Hematopoietic multipotent progenitor cell treated with erythropoietin and hydrocortisone succinate and interleukin-3 and kit ligand, for 6 days (in vitro differentiated cells): Measurements from ENCODE around the gene LLPH.

Experiments used
- DNase-seq: peaks from one replicate; pipeline ENCODE4 v3.0.0-alpha.2; 2015

The LLPH gene

GRCh38 chr12:66141299-66141698, 10.7 kb upstream of the LLPH start:
- no peak for DNase-seq

GRCh38 chr12:66140731-66141130, 10.2 kb upstream of the LLPH start:
- DNase-seq: peak; percentile 52

GRCh38 chr12:66139328-66139727, 8.8 kb upstream of the LLPH start:
- DNase-seq: no peak

GRCh38 chr12:66137937-66138336, 7.4 kb upstream of the LLPH start:
- no peak for DNase-seq

GRCh38 chr12:66132408-66132807, 1.9 kb upstream of the LLPH start:
- no peak for DNase-seq

GRCh38 chr12:66131067-66131688, 628 bp upstream of the LLPH start:
- DNase-seq: no peak

- peak; percentile 20 for DNase-seq
Observed at GRCh38 chr12:66129934-66130266, 650 bp downstream of the LLPH start.

- DNase-seq: peak; percentile 61
Observed at GRCh38 chr12:66127650-66128049, 2.9 kb downstream of the LLPH start.

- DNase-seq: no peak
Observed at GRCh38 chr12:66120477-66120876, 10.1 kb downstream of the LLPH start.

GRCh38 chr12:66119870-66120241, 10.7 kb downstream of the LLPH start:
- DNase-seq: peak; percentile 61

- DNase-seq: peak; percentile 45
Observed at GRCh38 chr12:66119229-66119869, 11.2 kb downstream of the LLPH start.

- no peak for DNase-seq
Observed at GRCh38 chr12:66118240-66118891, 12.2 kb downstream of the LLPH start.

- DNase-seq: no peak
Observed at GRCh38 chr12:66117242-66117641, 13.3 kb downstream of the LLPH start.

- no peak for DNase-seq
Observed at GRCh38 chr12:66115071-66115600, 15.4 kb downstream of the LLPH start.

- DNase-seq: no peak
Observed at GRCh38 chr12:66113471-66113870, 17.1 kb downstream of the LLPH start.

- no peak for DNase-seq
Observed at GRCh38 chr12:66111605-66112004, 18.9 kb downstream of the LLPH start.

- DNase-seq: no peak
Observed at GRCh38 chr12:66109056-66109455, 21.5 kb downstream of the LLPH start.

GRCh38 chr12:66108386-66108785, 22.2 kb downstream of the LLPH start:
- DNase-seq: no peak

- DNase-seq: peak; percentile 95
Observed at GRCh38 chr12:66107451-66107915, 23.1 kb downstream of the LLPH start.

- peak; percentile 16 for DNase-seq
Observed at GRCh38 chr12:66103016-66103913, 27.3 kb downstream of the LLPH start.

- DNase-seq: no peak
Observed at GRCh38 chr12:66092559-66093269, 37.8 kb downstream of the LLPH start.

- DNase-seq: no peak
Observed at GRCh38 chr12:66090157-66090556, 40.4 kb downstream of the LLPH start.
